Esophagus (tissue), 2 donors: ENCODE data around the gene AHNAK. TPM values are rescaled to one million over a fixed set of nuclear protein-coding genes. Genes with fewer than 3 reads are reported as not detected.

ENCODE experiments used
- H3K27ac ChIP-seq, 2 donors: one replicate each; pipeline ENCODE4 v1.5.1; 2013; ENCODE audit warnings: low read depth in 2 of 2, mild to moderate bottlenecking in 2 of 2, inconsistent platforms in 1 of 2, low read length in 1 of 2, moderate library complexity in 1 of 2
- H3K27me3 ChIP-seq, 2 donors: one replicate each; pipeline ENCODE4 v1.6.1; 2013; ENCODE audit warnings: low read length in 2 of 2, control low read depth in 1 of 2, mild to moderate bottlenecking in 1 of 2; ENCODE audit not compliant: insufficient read depth in 2 of 2, control insufficient read depth in 1 of 2
- H3K36me3 ChIP-seq, 2 donors: one replicate each; pipeline ENCODE4 v1.6.1; 2013; ENCODE audit warnings: low read length in 1 of 2; ENCODE audit not compliant: control insufficient read depth in 2 of 2, insufficient read depth in 2 of 2
- H3K4me1 ChIP-seq, 2 donors: one replicate each; pipeline ENCODE4 v1.6.1; 2013; ENCODE audit warnings: low read length in 1 of 2; ENCODE audit not compliant: control insufficient read depth in 2 of 2, insufficient read depth in 2 of 2
- H3K4me3 ChIP-seq, 2 donors: one replicate each; pipeline ENCODE4 v1.5.1; 2013; ENCODE audit warnings: low read length in 2 of 2, mild to moderate bottlenecking in 2 of 2, low read depth in 1 of 2, moderate library complexity in 1 of 2
- H3K9me3 ChIP-seq, 2 donors: one replicate each; pipeline ENCODE4 v1.6.1; 2013; ENCODE audit warnings: mild to moderate bottlenecking in 2 of 2, low read depth in 1 of 2, low read length in 1 of 2, moderate library complexity in 1 of 2; ENCODE audit not compliant: control insufficient read depth in 2 of 2, insufficient read depth in 1 of 2
- WGBS, 2 donors: extraction: QIAGEN DNeasy Blood & Tissue Kit; methylation state at CpG; one replicate each; pipeline ENCODE4 v1.1.7; 2013; 5-methylcytosine and 5-hydroxymethylcytosine counted together
- polyA plus RNA-seq, 2 donors: library from polyadenylated mRNA; stranded (reverse); fragments of 200-250 nt; gene quantifications; one replicate each; pipeline ENCODE4 v1.2.3, GENCODE V29; 2013
- donor health status: healthy with polysubstance abuse.
- donor health status: Bipolar disorder and iron deficiency.

AHNAK gene
- polyA plus RNA-seq, 2 donors: 168 to 195 TPM

DNA sequence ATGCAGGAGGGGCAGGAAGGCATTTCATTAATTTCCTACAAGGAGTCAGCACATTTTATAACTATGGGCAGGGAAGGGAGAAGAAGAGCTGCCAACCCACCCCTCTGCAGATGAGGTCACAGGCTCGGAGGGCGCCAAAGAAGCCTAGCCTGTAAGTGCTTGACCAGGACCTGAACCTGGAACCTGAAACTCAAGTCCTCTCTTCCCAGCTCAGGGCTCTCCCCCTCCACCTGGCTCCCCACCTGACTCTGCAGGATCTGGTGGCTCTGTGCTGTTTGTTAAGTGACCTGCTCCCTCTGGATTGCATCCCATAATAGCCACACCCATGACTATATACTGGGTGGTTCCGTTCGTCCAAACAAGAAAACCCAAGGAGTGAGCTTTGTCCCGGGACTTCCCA is 100.5 kb downstream of the AHNAK start:
- Histone ChIP-seq H3K27ac (peak overlapping the region in 1 of 2 donors; percentile 46), H3K4me3 (no peak overlapping the region), H3K27me3 (no peaks in the 10 kb centered on the region), H3K36me3 (no peaks in the 10 kb centered on the region), H3K9me3 (no peaks in the 10 kb centered on the region), H3K4me1 (peaks cover 4 to 11% of the 10 kb centered on the region in 2 donors)
- WGBS, 2 donors: 51 to 54% methylated on average over 5 of the region's 5 CpGs

DNA sequence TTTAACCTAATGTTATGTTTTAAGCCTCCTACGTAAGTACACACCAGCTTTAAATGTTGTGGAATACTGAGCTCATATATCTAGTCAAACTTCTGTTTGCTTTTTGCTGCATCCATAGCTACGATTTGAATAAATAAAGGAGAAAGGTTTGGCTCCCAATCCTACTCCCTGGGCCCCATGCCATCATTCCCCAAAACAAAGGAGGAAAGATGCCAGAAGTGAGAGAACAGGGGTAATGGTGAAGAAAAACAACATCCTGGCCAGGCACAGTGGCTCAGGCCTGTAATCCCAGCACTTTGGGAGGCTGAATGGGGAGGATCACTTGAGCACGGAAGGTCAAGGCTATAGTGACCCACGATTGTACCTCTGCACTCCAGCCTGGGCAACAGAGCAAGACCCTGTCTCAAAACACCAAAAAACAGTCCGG is 101.3 kb downstream of the AHNAK start:
- H3K36me3 ChIP-seq: no peaks in the 10 kb centered on the region
- no peaks in the 10 kb centered on the region for H3K27me3 ChIP-seq
- 35 to 39% methylated on average over 5 of the region's 5 CpGs for WGBS, 2 donors
- H3K9me3 ChIP-seq: no peaks in the 10 kb centered on the region
- H3K4me3 ChIP-seq: no peak overlapping the region
- peak overlapping the region in 1 of 2 donors; percentile 46 for H3K27ac ChIP-seq
- peaks cover 4 to 11% of the 10 kb centered on the region in 2 donors for H3K4me1 ChIP-seq

DNA sequence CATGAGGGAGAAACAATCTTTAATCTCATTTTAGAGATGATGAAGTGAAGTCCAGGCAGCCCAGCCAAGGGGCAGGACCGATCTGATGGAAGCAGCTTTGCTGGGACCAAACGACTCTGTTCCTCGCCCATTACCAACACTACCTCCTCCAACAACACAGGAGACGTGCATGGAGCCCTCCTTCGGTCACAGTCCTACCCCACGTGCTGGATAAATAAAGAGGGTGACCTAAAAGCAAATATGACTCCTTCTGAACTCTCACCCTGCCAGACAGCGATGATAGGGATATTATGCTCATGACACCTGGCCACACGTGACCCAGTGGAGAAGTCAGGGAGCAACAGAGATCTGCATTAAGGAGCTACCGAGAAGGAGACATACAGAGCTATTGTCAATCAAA is 101.8 kb downstream of the AHNAK start:
- Histone ChIP-seq H3K9me3 (no peaks in the 10 kb centered on the region), H3K4me3 (peak overlapping the region in 1 of 2 donors; percentile 34), H3K4me1 (peaks cover 4 to 12% of the 10 kb centered on the region in 2 donors), H3K27ac (peak overlapping the region; percentile 77 to 88), H3K36me3 (no peaks in the 10 kb centered on the region), H3K27me3 (no peaks in the 10 kb centered on the region)
- WGBS, 2 donors: 11 to 28% methylated on average over 9 of the region's 9 CpGs

DNA sequence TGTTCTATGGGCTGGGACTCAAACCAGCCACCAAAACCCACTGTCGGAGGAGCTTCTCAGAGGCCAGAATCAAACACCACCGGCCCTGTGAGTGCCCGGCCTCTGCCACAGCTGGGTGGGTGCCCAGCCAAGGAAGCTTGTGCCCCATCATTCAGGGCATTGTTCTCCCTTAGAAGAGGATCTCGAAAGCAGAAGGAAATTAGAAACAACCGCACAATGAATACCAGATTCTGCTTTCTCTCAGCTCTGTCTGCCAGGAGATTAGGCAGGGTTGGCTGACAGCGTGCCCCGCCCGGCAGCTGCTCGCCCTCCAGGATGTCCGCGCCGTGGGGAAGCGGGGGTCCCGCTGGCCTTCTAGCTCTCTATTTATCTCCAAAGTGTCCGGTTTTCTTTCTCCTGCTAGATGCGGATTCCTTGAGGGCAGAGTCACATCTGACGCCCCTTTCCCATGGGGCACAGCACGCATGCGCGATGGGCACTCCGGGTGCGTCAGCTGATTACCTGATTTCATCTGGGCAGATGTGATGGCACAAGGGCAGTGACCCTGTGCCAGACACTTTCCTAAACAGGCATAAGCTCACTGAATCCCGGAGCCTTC is 102.3 kb downstream of the AHNAK start:
- Histone ChIP-seq H3K9me3 (no peaks in the 10 kb centered on the region), H3K27ac (peak overlapping the region; percentile 77 to 88), H3K4me1 (peaks cover 4 to 11% of the 10 kb centered on the region in 2 donors), H3K27me3 (no peaks in the 10 kb centered on the region), H3K36me3 (no peaks in the 10 kb centered on the region), H3K4me3 (peak overlapping the region; percentile 34 to 43)
- WGBS, 2 donors: 6 to 24% methylated on average over 23 of the region's 23 CpGs

GRCh38 chr11:62443390-62444235 is 103.0 kb downstream of the AHNAK start:
- Histone ChIP-seq H3K27ac (peak overlapping the region; percentile 77 to 88), H3K4me3 (no peak overlapping the region), H3K36me3 (no peaks in the 10 kb centered on the region), H3K27me3 (no peaks in the 10 kb centered on the region), H3K4me1 (peaks cover 4 to 10% of the 10 kb centered on the region in 2 donors), H3K9me3 (no peaks in the 10 kb centered on the region)
- 69 to 73% methylated on average over 17 of the region's 17 CpGs for WGBS, 2 donors

- no peaks in the 10 kb centered on the region for H3K9me3 ChIP-seq
- peak overlapping the region; percentile 57 to 74 for H3K27ac ChIP-seq
- no peaks in the 10 kb centered on the region for H3K27me3 ChIP-seq
- 52 to 59% methylated on average over 23 of the region's 23 CpGs for WGBS, 2 donors
- no peaks in the 10 kb centered on the region for H3K36me3 ChIP-seq
- peaks cover 0 to 10% of the 10 kb centered on the region in 2 donors for H3K4me1 ChIP-seq
- no peak overlapping the region for H3K4me3 ChIP-seq
These were observed 106.6 kb downstream of the AHNAK start for GRCh38 chr11:62439785-62440602.

- H3K4me3 ChIP-seq: no peak overlapping the region
- H3K4me1 ChIP-seq: peaks cover 0 to 3% of the 10 kb centered on the region in 2 donors
- 78 to 83% methylated on average over 4 of the region's 4 CpGs for WGBS, 2 donors
- H3K36me3 ChIP-seq: no peaks in the 10 kb centered on the region
- H3K9me3 ChIP-seq: no peaks in the 10 kb centered on the region
- H3K27ac ChIP-seq: no peak overlapping the region
- H3K27me3 ChIP-seq: no peaks in the 10 kb centered on the region
These were observed 108.0 kb downstream of the AHNAK start for GRCh38 chr11:62438641-62439040.

GRCh38 chr11:62437616-62438015 is 109.0 kb downstream of the AHNAK start:
- no peaks in the 10 kb centered on the region for H3K27me3 ChIP-seq
- 83 to 90% methylated on average over 1 of the region's 1 CpG for WGBS, 2 donors
- no peaks in the 10 kb centered on the region for H3K9me3 ChIP-seq
- no peak overlapping the region for H3K27ac ChIP-seq
- no peak overlapping the region for H3K4me3 ChIP-seq
- H3K36me3 ChIP-seq: no peaks in the 10 kb centered on the region
- peaks cover 0 to 3% of the 10 kb centered on the region in 2 donors for H3K4me1 ChIP-seq

DNA sequence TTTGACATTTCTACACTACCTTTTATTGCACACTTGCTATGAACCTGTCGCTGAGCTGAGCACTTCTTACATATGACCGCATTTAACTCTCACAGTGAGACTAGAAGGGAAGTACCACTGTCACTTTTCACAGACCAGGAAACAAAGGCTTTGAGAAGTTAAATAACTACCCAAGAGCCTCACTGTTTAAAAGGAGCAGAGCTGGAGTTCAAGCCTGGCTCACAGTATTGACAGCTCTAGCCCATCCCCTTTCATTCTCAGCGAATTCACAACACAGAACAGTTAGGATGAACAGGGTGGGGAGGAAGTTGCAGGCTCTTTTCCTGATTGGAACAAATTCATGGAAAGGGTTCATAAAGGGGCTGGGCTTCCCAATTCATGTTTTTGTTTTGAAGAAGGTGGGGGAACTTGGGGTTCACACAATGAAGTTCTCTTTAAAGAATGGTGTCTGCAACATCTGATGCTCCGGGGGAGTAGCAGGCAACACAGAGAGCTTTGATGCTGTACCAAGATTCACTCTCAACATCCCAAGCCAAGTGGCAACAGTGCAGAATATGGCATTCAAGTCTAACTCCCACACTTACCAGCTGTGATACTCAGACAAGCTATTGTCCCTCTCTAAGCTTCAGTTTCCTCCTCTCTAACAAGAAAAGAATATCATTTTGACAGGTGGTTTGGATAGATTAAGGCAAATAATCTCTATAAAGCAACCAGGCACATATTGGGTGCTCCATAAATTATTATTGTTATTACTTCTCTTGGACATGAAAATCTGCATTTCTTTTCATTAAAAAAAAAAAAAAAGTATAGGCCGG is 110.6 kb downstream of the AHNAK start:
- no peaks in the 10 kb centered on the region for H3K36me3 ChIP-seq

More for the DNA sequence above, 110.6 kb downstream of the AHNAK start:
- no peaks in the 10 kb centered on the region for H3K27me3 ChIP-seq
- peak overlapping the region in 1 of 2 donors; percentile 35 for H3K27ac ChIP-seq
- 41 to 44% methylated on average over 5 of the region's 5 CpGs for WGBS, 2 donors
- no peak overlapping the region for H3K4me3 ChIP-seq
- H3K9me3 ChIP-seq: no peaks in the 10 kb centered on the region
- peaks cover 0 to 3% of the 10 kb centered on the region in 2 donors for H3K4me1 ChIP-seq
